Fibroblast of skin of left biceps (primary cell): ENCODE data around the gene C10orf95.
A peak's percentile ranks its signal among the peaks of the same experiment; 100 is the strongest.

Experiments used
- DNase-seq, 2 experiments: peaks; one replicate each; pipeline ENCODE4 v3.0.0-alpha.2; 2013; ENCODE audit warnings: low read depth in 2 of 2

Gene C10orf95

GRCh38 chr10:102435133-102435497 is 16.2 kb downstream of the C10orf95 start:
- DNase-seq, result no peak

DNA sequence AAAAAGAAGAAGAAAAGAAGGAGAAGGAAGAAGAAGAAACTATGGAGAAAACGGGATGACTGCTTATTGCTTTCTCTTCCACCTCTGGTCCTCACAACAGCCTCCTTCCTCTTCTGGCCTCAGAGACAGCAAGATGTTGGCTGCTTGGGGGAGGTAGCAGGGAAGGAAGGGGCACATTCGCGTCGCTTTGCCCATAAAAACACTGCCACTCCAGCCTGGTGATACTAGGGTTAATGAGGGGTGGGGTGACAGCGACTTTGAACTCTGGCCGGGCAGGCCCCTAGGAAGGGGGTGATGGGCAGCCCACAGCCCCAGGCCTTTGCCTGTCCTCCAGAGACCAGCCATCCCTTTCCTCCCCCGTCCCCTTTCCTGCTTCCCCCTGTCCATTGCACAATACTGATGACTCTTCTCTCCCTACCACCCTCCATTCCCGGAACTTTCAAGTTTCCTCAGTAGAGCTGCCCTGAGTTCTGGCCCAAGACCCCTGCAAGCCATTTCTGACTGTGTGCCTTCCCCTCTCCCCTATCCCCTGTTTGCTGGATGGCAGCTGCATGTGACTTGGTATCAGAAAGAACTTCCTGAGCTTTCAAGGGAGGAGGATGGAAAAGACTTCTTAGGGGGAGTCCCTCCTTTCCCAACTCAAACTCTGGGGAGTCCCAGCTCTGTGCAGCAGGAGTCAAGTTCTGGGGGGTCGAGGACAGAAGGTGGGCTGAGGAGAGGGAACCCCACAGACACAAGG is 16.8 kb downstream of the C10orf95 start:
- DNase-seq, result no peak

DNA sequence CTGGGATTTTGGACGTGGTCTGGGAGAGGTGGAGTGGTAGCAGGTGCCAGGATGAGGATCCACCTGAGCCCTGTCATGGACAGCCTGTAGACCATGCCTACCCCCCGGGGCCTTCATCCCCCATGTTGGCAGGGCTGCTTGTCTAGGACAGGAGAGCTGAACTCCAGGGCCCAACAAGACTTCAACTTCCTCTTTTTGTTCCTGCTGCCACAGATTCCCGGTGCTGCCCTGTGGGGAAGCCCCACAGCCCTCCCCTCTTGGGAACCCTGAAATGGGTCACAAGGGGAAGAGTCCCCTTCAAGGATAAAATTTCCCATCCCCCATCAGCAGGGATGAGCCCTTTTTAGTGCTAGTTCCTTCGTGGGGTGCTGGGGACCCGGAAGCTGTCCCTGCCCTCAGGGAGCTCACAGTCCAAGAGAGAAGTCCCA is 17.7 kb downstream of the C10orf95 start:
- no peak for DNase-seq

GRCh38 chr10:102432162-102432950 is 19.0 kb downstream of the C10orf95 start, which contains the start of gene CUEDC2:
Gene CUEDC2, minus strand, starts transcription at chr10:102432574. Its CDS starts 7,386 bp downstream, at chr10:102425188.
- peak; percentile 95 for DNase-seq

DNA sequence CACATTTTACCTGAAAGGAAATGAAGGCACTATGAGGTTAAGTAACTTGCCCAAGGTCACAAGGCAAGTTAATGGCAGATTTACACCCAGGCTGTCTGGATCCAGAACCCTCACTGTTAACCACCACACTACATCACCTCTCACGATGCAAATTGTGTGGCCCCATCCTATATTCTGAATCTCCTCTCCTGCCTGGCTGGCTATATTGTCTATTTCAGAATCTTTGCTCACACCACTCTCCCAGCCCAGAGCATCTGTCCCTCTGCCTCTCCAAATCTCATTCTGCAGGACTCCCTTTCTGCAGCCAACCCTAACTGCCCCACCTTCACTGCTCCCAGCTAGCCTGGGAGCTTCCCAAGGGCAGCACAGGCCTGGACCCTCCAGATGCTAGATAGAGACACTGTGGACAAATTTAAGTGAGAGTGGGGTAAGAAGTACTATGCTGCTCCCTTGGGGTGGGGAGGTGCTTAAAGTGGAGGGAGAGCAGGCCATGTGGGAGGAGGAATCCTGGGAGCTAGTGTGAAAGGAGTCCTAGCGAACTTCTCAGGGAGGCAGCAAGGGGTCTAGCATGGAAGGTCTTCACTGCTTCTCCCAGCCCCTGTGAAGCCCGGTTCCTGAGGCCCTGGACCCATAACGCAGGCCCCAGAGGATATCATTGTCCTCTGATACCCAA is 19.8 kb downstream of the C10orf95 start:
- DNase-seq, result no peak

- no peak for DNase-seq
Measured at GRCh38 chr10:102429468-102429867, 21.9 kb downstream of the C10orf95 start.

DNA sequence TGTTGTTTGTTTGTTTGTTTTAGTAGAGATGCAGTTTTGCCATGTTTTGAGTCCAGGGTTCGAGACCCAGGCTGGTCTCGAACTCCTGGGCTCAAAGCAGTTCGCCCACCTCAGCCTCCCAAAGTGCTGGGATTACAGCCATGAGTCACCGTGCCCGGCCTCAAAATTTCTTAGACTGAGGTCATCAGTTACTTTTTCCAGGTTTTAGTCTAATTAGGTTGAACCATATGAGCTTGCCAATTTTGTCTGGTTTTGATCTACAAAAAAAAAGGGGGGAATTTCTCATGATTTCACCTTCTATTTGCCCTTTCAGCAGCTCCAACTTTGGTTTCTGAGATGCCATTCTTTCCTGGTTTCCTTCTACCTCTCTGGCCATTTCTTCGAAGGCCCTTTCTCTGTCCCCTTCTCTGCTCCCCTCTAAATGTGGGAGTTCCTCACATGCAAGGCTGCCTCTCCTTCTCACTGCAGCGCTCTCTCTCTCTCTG is 24.5 kb downstream of the C10orf95 start:
- DNase-seq, result no peak

DNA sequence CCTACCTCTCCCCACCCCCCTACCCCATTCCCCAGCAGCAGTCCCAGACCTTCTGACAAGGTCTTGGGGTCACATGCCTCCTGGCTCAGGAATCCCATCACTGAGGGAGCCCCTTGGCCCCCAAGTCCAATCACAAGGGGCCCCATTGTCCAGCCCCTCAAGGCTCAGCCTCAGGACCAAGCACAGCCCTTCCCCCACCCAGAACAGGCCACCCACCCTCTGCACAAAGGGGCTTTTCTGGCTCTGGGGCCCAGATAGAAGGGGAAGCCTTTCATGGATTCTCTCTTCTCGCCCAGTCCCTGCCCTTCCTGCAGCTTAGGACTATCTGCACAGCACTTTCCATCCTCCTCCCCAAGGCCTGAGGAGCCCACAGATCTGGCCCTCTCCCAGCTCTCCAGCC is 25.9 kb downstream of the C10orf95 start:
- DNase-seq, result no peak

DNA sequence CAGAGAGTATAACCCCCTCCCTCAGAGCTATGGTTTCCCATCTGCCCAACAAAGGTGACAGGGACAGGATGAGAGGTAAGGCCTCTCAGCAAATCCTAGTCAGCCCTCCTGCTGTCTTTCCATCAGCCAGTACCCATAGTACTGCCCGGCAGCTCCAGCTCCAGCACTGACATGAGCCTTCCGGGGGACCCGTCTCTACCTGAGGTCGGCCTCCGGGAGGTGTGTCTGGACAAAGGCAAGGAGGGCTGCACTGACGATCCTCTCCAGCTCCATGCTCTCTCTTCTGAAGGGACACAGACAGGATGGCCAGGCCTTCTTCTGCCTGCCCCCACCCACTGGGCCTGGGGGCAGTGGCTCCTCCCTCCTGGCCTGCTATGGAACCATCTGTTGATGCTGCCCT is 26.4 kb downstream of the C10orf95 start:
- DNase-seq, result no peak

DNA sequence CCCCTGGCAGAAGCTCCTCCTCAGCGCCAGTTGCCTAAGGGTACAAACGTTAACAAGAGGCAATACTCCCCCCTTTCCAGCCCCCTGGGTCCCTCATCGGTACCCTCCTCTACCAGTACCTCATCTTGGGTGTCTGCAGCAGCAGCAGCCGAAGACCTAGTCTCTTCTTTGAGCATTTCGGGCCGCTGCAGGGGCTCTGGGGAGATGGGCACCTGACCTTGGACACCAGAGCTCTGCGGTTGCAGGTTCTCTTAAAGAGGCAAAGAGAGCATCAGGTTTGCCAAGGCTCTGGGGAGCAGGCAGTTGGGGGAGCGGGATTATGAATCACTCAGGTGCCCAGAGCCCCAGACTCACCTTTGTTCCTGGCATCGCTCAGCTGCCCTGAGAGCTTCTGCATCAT is 27.2 kb downstream of the C10orf95 start:
- DNase-seq, result no peak

- no peak for DNase-seq
Measured at GRCh38 chr10:102423372-102423968, 27.9 kb downstream of the C10orf95 start.

DNA sequence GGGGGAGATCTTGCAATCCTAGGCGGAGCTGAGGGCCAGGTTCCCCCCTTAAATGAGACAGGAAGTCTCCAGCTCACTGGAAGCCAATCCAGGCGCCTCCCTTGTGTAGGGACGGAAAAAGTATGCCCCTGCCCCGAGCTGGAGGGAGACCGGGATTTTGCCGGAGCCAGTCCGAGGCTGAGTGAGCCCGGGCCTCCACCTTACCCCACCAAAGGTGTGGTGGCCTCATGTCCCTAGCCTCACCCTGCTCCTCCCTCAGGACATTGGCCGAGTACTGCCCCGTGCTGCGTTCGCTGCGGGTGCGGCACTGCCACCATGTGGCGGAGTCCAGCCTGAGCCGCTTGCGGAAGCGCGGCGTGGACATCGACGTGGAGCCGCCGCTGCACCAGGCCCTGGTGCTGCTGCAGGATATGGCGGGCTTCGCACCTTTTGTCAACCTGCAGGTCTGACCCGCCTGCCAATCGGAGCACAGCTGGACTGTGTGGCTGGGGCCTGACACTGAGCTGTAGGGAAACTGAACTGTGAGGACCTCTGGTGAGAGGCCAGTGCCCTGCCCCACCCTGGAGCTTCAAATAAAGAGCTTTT is 28.7 kb downstream of the C10orf95 start:
- no peak for DNase-seq

GRCh38 chr10:102421757-102422512 is 29.4 kb downstream of the C10orf95 start:
- DNase-seq, result no peak

DNA sequence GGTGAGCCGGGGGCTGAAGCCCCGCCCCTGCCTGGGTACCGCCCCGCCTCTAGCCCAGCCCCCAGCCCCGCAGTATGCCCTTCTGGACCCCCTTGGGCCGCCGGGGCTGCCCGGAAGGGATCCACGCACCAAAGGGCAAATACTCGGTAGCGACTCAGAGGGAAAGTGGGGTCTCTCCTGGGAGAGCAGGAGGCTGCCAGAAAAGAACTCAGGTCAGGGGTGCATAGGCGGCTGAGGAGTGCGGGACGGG is 29.9 kb downstream of the C10orf95 start:
- no peak for DNase-seq

DNA sequence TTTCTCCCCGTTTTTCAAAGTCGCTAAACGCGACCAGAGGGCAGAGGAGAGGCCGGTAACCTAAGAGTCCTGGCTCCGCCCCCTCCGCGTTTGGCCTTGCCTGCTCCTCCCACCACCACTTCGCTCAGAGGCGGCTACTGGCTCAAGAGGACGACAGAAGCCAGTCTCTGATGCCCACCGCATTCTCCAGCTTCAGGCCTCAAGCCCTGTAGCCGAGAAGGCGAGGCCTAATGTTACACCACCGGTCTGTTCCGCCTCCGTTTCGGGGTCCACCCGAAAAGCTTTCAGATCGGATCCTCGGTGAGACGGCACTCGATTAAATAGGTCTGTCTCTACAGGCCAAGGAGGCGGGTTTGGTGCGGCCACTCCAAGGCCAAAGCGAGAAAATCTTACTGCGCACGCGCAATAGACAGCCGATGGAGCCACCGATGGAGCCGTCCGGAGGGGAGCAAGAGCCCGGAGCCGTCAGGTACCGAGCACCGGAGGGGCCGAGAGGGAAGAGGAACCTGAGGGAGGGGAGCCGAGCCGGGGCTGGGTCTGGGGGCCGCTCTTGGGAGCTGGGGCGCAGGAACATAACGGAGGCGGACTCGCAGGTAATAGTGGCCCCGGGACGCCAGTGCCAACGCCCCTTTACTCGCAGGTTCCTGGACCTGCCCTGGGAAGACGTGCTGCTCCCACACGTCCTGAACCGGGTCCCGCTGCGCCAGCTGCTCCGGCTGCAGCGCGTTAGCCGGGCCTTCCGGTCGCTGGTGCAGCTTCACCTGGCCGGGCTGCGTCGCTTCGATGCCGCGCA is 30.4 kb downstream of the C10orf95 start, which contains the start of gene FBXL15:
FBXL15 (plus strand) TSS at position 123 of the 793 bp plus-strand sequence; CDS start at position 417, 294 bp downstream.
- DNase-seq, result peak; percentile 91 to 94

- DNase-seq, result no peak
Measured at GRCh38 chr10:102420181-102420713, 31.1 kb downstream of the C10orf95 start.

DNA sequence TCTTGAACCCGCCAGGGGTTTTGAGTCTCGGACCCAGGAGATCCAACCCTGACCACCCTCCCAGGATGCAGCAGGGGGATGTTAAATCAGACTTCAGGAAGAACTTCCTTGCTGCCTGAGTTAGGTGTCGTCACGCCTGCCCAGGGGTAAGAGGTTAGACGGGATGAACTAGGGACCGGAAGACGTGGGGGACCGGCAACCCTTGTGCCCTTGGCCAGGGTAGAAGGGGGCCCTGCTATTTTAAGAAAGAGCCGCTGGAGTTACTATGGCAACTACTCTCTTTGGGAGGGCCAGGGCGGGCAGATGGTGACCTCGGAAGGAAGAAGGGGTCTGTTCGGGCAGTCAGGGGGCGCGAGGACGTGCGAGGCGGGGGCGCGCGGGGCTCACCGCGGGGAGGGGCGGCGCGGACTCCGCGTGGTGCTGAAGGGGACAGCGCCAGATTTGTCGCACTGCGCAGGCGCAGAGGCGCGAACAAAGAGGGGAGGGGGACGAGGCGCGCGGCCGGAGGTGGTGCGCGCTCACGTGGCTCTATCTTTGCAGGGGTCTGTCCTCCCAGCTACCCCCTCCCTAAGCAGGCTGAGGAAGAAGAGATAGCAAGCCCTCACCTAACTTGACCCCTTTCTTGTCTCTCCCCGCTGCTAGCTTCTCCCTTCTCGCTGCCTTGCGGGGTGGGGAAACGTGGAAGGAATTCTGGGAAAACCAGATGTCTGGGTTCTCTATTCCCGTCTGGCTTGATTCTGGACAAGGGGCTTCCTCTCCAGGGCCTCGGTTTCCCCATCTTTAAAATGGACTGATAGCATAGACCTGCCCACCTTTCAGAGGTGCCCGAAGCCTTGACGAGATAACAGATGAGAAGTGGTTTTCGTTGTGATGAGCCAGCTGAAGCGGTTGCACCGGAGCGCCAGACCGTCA is 31.8 kb downstream of the C10orf95 start:
- no peak for DNase-seq

GRCh38 chr10:102418622-102419268 is 32.6 kb downstream of the C10orf95 start, which contains the start of gene PSD:
Gene PSD, minus strand, starts transcription at chr10:102418785. Its CDS starts 1,747 bp downstream, at chr10:102417038.
- DNase-seq, result no peak
